G401 (cell line): ENCODE results near the gene FCRL6. TPM values are rescaled to one million over a fixed set of nuclear protein-coding genes. Genes with fewer than 3 reads are reported as not detected.
A peak's percentile ranks its signal among the peaks of the same experiment; 100 is the strongest.

Source experiments
- DNase-seq: peaks from one replicate; pipeline ENCODE4 v3.0.0-alpha.2; 2015; ENCODE audit warnings: low spot score
- in situ Hi-C: cut with HindIII; loops from 2 replicates; pipeline ENCODE4 v1.10.0; 2016; ENCODE audit warnings: low sequenced_read_pairs, mixed read lengths
- total RNA-seq: library from RNA; depleted of rRNA; stranded (reverse); fragments of >200 nt; shearing (Covaris generic); gene quantifications from 2 replicates; pipeline ENCODE4 v1.2.3, GENCODE V29; 2014; rRNA removed

FCRL6 gene
- total RNA-seq = not detected in 2 replicates

DNA sequence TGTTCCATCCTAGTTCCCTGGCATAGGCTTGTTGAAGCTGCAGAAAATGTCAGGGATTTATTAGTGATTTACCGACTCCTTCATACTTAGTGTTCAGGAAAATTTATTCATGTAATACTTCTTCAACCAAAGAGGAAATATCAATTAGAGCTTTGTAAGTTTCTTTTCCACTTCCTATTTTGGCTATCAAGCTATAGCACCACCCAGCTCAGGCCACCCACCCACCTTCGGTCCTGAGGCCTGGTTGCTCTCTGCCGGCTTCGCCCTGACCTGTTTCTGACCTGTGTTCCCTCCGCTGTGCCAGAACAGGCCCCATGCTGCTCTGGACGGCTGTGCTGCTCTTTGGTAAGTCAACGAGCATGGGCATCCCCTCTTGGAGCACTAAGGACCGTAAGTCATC, at the start of gene FCRL6:
Gene FCRL6, plus strand, starts transcription at position 250 of the 400 bp plus-strand sequence. Its CDS starts 65 bp downstream, at position 315.
- no peak for DNase-seq
- in situ Hi-C loops = no loop called here

DNA sequence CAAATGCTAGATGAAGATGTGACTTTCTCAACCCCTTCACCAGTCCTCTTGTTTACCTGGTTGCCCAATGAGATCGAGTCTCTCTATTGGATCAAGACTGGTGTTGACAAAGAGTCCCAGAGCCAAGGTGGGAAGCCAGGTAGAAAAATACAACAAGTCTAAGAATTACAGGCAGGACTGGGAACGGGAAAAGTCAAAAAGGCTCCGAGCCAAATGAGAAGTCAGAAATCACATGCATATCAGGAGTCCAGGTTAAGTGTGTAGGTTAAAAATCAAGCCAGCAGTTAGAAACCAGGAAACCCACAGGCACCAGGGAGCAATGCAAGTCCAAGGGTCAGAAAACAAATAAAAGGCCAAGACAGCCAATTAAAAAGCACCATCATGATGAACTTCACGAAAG, 48.8 kb upstream of the FCRL6 start:
- in situ Hi-C loops = no loop called here
- DNase-seq = no peak

- no peak for DNase-seq
- in situ Hi-C loops = no loop called here
Measured at GRCh38 chr1:159755451-159756007, 46.6 kb upstream of the FCRL6 start.

GRCh38 chr1:159756397-159756796, 45.8 kb upstream of the FCRL6 start:
- no peak for DNase-seq
- in situ Hi-C loops = no loop called here

- in situ Hi-C loops = no loop called here
- no peak for DNase-seq
Measured at GRCh38 chr1:159763686-159764085, 38.5 kb upstream of the FCRL6 start.

GRCh38 chr1:159765806-159766205, 36.4 kb upstream of the FCRL6 start:
- no peak for DNase-seq
- in situ Hi-C loops = no loop called here

DNA sequence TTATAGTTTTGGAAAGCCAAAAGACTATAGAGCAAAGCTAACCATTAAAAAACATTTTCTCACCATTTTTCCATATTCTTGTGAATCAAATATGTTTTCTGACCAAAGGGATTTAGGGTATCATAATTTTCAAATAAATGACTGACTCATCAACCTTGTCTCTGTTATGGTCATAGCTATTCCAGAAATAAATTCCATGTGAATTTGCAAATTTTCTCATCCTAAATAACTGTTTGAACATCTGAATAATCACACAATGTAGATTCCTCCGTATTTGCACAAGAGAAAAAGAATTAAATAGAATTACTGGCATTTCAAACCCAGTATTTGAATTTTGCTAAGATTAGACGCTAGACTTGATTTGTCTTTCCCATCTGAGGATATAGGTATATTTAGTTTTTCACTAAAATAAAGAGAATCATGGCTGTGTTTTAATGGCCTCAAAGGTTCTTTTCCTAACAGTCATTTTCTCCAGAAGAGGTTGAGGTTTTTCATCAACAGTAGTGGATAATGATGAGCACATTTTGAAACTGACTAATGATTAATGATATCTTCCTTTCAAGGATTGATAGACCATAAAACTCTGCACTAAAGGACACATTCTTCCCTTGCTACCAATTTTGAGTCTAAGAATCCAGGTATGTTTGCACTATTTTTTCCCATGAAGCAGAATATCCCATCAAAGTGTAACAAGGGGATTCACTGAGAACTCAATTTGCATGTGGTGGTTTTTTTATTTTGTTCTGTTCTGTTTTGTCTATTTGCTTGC, 30.8 kb upstream of the FCRL6 start:
- DNase-seq = no peak
- in situ Hi-C loops = no loop called here

DNA sequence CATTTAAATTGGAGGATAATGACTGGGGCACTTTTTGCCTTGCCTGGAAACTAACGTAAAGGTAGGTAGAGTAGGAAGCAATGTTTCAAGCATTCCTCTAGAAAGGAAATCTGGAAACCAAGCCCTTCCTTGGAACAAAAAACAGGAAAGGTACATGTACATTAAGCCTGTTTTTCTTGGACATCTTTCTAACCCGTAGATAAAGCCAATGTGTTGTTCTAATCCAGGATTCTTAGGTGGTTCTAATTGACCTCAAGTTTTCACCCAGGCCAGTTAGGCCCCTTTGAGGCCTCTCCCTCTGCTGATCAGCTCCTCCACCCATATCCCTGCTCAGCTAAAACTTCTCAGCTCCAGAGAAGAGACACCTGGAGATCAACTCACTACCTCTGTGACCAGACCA, 27.7 kb upstream of the FCRL6 start:
- DNase-seq = no peak
- in situ Hi-C loops = no loop called here

DNA sequence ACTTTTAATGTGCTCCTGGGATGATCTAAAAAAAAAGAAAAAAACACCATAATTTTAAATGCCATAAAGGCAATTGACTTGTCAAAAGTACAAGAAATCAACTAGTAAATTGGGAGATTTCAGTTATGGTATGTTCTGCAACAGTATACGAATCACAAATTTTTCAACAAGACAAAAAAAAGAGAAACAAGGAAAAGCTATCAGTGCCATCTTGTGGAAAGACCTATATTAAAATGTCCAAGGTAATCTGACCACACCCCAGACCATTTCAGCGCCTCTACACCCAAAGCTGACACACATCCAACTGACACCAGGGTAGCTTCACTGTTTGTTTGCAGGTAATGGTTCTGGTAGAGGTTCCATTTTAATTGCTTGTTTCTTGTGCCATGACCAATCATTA, 26.4 kb upstream of the FCRL6 start:
- DNase-seq = no peak
- in situ Hi-C loops = no loop called here

DNA sequence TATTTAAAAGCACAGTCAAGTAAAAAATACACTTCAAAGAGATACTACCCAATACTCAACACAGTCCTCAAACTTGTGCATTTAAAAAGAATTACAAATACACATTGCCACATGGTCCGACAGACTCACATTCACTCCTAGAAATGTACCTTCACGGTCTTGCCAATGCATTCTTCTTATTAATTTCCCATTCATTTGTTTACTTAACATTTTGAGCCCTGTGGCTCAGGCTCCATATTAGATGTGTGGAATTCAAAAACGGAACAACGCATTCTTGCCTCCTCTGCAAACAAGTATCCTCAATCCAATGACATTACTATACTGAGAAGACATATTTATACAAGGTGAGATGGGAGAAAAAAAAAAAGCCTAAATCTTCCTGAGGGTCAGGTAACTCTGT, 23.9 kb upstream of the FCRL6 start:
- DNase-seq = no peak
- in situ Hi-C loops = no loop called here

DNA sequence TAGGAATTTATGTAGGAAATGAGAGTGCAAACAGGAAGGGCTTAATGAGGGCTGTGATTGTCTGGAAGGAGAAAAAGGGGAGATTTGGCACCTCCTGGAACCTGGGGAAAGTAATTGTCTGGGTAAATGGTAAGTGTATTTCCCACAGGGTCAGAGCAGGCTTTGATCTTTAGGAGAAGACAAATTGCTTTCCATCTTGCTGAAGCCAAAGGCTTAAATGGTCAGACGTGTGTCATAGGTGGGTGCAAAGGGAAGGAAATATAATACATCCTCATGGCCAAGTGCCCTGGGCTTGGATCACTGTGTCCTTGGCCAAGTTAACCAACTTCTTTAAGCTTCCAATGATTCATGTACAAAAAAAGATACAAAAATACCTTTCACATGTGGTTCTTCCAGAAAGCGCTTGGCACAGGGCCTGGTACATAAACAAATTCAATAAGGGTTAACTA, 22.7 kb upstream of the FCRL6 start:
- no peak for DNase-seq
- in situ Hi-C loops = no loop called here

GRCh38 chr1:159780583-159781582, 21.3 kb upstream of the FCRL6 start, which contains the start of gene DUSP23:
Gene DUSP23, plus strand, starts transcription at chr1:159780962. Its CDS starts 139 bp downstream, at chr1:159781101.
- in situ Hi-C loops = no loop called here

DNA sequence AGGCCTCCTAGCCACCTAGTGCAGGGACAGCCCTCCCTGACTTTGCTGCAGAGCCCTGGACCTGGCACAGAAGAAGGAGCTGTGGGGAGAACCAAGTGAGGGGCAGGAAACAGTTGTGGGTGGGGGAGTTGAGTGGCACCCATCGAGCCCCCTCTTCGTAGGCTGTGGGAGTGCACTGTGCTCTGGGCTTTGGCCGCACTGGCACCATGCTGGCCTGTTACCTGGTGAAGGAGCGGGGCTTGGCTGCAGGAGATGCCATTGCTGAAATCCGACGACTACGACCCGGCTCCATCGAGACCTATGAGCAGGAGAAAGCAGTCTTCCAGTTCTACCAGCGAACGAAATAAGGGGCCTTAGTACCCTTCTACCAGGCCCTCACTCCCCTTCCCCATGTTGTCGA, 20.2 kb upstream of the FCRL6 start:
- in situ Hi-C loops = no loop called here

More at GRCh38 chr1:159780583-159781582, 21.3 kb upstream of the FCRL6 start, which contains the start of gene DUSP23:
- peak; percentile 99 for DNase-seq

GRCh38 chr1:159783724-159784123, 18.4 kb upstream of the FCRL6 start:
- in situ Hi-C loops = no loop called here
- no peak for DNase-seq

More for the DNA sequence above, 20.2 kb upstream of the FCRL6 start:
- no peak for DNase-seq

DNA sequence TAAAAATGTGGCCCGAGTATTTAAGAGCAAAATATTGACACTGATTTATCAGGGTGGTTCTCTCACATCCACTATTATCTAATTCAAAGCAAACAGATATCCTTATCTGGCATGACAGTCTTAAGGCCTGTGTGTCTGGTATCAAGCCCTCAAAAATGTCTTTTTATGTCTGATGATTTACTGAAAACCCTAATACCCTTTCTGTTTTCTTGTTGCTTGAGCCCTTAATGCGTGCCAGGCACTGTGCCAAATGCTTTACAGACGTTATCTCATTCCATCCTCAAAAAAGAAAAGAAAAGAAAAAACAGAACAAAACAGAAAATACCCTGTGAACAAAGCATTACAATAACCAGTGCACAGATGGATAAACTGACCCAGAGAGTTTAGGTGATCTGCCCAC, 15.7 kb upstream of the FCRL6 start:
- DNase-seq = no peak
- in situ Hi-C loops = no loop called here

GRCh38 chr1:159786966-159787365, 15.2 kb upstream of the FCRL6 start:
- in situ Hi-C loops = no loop called here
- no peak for DNase-seq

DNA sequence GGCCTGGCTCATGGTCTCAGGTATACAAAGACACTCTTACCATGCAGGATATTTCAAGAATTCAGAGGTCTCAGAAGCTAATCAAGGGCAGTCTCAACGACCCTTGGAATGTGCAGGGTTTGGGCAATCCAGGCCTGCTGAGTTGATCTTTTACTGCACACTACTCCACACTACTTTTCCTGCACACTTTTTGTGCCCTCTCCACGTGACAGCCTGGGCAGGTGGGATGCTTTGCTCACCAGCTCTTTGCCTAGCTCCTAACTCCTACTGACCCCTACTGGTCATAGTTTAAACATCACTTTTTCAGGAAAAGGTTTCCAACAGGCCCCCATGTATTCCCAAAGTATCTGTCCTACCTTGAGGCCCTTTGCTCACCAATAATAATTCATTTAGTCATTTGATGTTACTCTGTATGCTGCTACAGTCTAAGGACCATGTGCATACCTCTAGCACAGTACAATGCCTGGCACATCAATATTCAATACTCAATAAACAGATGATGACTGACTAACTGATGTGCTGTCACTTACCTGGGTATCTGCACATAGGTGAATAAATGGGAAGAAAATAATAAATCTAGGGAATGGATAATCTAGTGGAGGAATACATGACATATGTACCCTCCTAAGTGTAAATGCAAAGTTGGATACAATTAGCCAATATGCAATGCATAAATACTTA, 11.8 kb upstream of the FCRL6 start:
- DNase-seq = peak; percentile 21
- in situ Hi-C loops = no loop called here

DNA sequence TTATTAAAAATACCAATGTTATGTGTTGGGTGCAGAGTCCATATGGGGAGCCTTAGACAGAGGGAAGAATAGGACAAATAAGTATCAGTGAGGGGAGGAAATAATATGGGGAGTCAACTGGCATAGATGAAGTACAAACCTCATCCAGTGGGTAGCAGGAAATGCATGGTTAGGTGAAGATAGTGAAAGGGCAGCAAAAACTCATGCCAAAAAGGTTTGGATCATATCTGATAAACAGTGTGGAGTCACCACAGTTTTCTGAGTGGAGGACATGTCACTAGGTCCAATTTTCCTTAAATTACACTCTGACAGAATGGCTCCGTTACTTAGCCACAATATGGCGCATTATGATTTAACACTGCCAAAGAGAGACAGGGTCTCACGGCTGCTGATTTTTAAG, 11.1 kb upstream of the FCRL6 start:
- in situ Hi-C loops = no loop called here
- DNase-seq = no peak

DNA sequence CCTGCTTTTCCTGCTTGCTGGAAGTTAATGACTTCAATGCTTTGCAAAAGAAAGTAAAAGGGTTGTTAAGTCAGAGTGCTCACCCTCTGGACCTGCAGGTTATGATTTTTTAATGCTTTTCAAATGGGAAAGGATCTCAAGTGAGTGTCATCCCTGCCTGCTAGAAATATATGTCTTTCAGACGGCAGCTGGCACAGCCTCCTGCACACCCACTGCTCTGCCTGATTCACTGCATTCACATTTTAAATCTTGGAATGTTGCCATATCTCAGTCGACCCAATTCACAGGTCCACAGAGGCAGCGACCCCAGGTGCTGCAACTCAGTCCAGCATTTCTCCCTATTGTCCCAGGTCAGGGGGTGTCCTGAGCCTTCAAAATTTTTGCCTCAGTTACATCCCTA, 10.7 kb upstream of the FCRL6 start:
- DNase-seq = no peak
- in situ Hi-C loops = no loop called here
